ENCODE measurements around the gene PACSIN3.

Gene PACSIN3

GRCh38 chr11:47185305-47186075 lies 744 bp downstream of the PACSIN3 start:
- peak; percentile 74 for DNase-seq (ENCODE audit: low read depth)
- peak overlapping the region; percentile 71 for H3K4me3 ChIP-seq (ENCODE audit: low read length)
- TF ChIP-seq CTCF (IDR thresholded peaks at IDR 0.05; ENCODE audit: insufficient read depth, low read depth, low read length, missing control alignments): no peak

GRCh38 chr11:47184711-47185304 lies 1.4 kb downstream of the PACSIN3 start:
- DNase-seq (ENCODE audit: low read depth): peak; percentile 40
- TF ChIP-seq CTCF (IDR thresholded peaks at IDR 0.05; ENCODE audit: insufficient read depth, low read depth, low read length, missing control alignments): no peak
- H3K4me3 ChIP-seq (ENCODE audit: low read length): peak overlapping the region; percentile 71

DNA sequence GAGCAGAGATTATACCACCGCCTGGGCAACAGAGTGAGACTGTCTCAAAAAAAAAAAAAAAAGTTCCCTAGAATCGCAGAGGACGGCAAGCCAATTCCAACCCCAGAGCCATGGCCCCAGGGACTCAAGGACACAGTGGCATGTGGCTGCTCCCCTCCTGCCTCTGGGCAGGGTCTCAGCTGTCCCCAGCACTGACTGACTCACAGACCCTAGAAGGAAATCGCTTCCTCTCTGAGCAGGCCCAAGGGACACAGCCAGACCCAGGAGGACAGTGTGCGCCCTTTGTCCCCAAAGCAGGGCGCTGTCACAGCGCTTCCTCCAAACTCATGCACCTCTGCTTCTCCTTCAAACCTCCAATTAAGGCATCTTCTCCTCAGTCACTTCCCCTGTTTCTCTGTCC lies 2.3 kb downstream of the PACSIN3 start:
- TF ChIP-seq CTCF (IDR thresholded peaks at IDR 0.05; ENCODE audit: insufficient read depth, low read depth, low read length, missing control alignments): no peak
- no peak overlapping the region for H3K4me3 ChIP-seq (ENCODE audit: low read length)
- DNase-seq (ENCODE audit: low read depth): no peak

GRCh38 chr11:47183031-47183856 lies 3.0 kb downstream of the PACSIN3 start:
- DNase-seq (ENCODE audit: low read depth): no peak
- no peak for TF ChIP-seq CTCF (IDR thresholded peaks at IDR 0.05; ENCODE audit: insufficient read depth, low read depth, low read length, missing control alignments)
- H3K4me3 ChIP-seq (ENCODE audit: low read length): no peak overlapping the region

- H3K4me3 ChIP-seq (ENCODE audit: low read length): no peak overlapping the region
- no peak for DNase-seq (ENCODE audit: low read depth)
- no peak for TF ChIP-seq CTCF (IDR thresholded peaks at IDR 0.05; ENCODE audit: insufficient read depth, low read depth, low read length, missing control alignments)
Observed at GRCh38 chr11:47182380-47182779, 3.9 kb downstream of the PACSIN3 start.

GRCh38 chr11:47181271-47181670 lies 5.0 kb downstream of the PACSIN3 start:
- no peak for TF ChIP-seq CTCF (IDR thresholded peaks at IDR 0.05; ENCODE audit: insufficient read depth, low read depth, low read length, missing control alignments)
- DNase-seq (ENCODE audit: low read depth): no peak
- H3K4me3 ChIP-seq (ENCODE audit: low read length): no peak overlapping the region
